HCT116 (cell line): ENCODE measurements around the gene MRPL42. TPM values are rescaled to one million over a fixed set of nuclear protein-coding genes. Genes with fewer than 3 reads are reported as not detected.
"Not testable (repeated sequence)": the region's sequence is repeated elsewhere in the genome, so short reads cannot be mapped to it uniquely, and the experiment has no call there.

Experiments
- ATAC-seq: fragments of 200-7000 bp; cut with Tn5 transposase; 2 replicates; pipeline ENCODE4 v1.9.1; 2020; ENCODE audit warnings: mild to moderate bottlenecking, moderate library complexity
- BruUV-seq: library from RNA; stranded (reverse); fragments of 400-500 nt; replicated peaks from 2 replicates; lab custom pipeline; 2021; lab: Mats Ljungman, UMichigan
- CTCF ChIA-PET: fragments of 300-600 bp; sonication (Branson Sonifier 250); formaldehyde crosslinking; loops from one replicate; lab custom pipeline; 2021; ENCODE audit warnings: antibody characterized with exemption; lab: Charles Lee
- POLR2A ChIA-PET: fragments of 300-600, 350-600 bp; sonication (Branson Sonifier 250); formaldehyde crosslinking; loops from one replicate; lab custom pipeline; 2021; ENCODE audit warnings: antibody characterized with exemption; lab: Charles Lee
- RAD21 ChIA-PET, 2 experiments: fragments of 300-600 bp; sonication (Branson Sonifier 250); formaldehyde crosslinking; loops; one replicate each; lab custom pipeline; 2023; ENCODE audit warnings: low total read pairs in 2 of 2; ENCODE audit not compliant: uncharacterized antibody in 2 of 2, unreplicated experiment in 2 of 2, low non-redundant PET in 1 of 2; lab: Charles Lee
- DNase-seq: peaks from one replicate; pipeline ENCODE4 v3.0.0-alpha.2; 2010; ENCODE audit warnings: low read depth, low spot score
- H2AFZ ChIP-seq: fragments of 200-600 bp; shearing (Covaris generic), sonication (generic); 2 replicates; pipeline ENCODE4 v1.6.1; 2017; ENCODE audit warnings: low read depth, mixed run types, mixed read lengths, antibody characterized with exemption, low read length; ENCODE audit not compliant: poor library complexity, severe bottlenecking
- H3K27ac ChIP-seq: 2 replicates; pipeline ENCODE4 v1.5.1; 2012; ENCODE audit warnings: low read depth, low read length
- H3K27me3 ChIP-seq: fragments of 200-600 bp; sonication (generic); 2 replicates; pipeline ENCODE4 v1.6.1; 2016; ENCODE audit warnings: mixed run types, low read length, mixed read lengths; ENCODE audit not compliant: insufficient read depth
- H3K36me3 ChIP-seq, 2 experiments: fragments of 200-500 bp in 1 of 2; fragments of 200-600 bp in 1 of 2; sonication (Bioruptor generic) in 1 of 2; sonication (generic) in 1 of 2; 2 replicates each; pipeline versions ENCODE4 v1.5.1 to v1.6.1; 2014 to 2016; ENCODE audit warnings: low read length in 2 of 2, inconsistent platforms in 1 of 2, mixed read lengths in 1 of 2, mixed run types in 1 of 2; ENCODE audit not compliant: insufficient read depth in 2 of 2, control insufficient read depth in 1 of 2
- H3K4me1 ChIP-seq, 2 experiments: fragments of 200-600 bp in 1 of 2; sonication (generic) in 1 of 2; 2 replicates each; pipeline versions ENCODE4 v1.5.1 to v1.6.1; 2012 to 2017; ENCODE audit warnings: low read length in 2 of 2, inconsistent platforms in 1 of 2, mild to moderate bottlenecking in 1 of 2, mixed read lengths in 1 of 2, mixed run types in 1 of 2, moderate library complexity in 1 of 2; ENCODE audit not compliant: insufficient read depth in 2 of 2, control insufficient read depth in 1 of 2
- H3K4me2 ChIP-seq: fragments of 200-600 bp; sonication (generic); 2 replicates; pipeline ENCODE4 v1.6.1; 2017; ENCODE audit warnings: mixed run types, low read length, mixed read lengths
- H3K4me3 ChIP-seq, 2 experiments: fragments of 200-600 bp in 1 of 2; sonication (generic) in 1 of 2; replicated peaks in 1 of 2; 2 replicates each; pipeline ENCODE4 v1.5.1; 2011 to 2016; ENCODE audit warnings: low read length in 2 of 2, control low read depth in 1 of 2, low read depth in 1 of 2, mild to moderate bottlenecking in 1 of 2, mixed read lengths in 1 of 2, mixed run types in 1 of 2
- H3K79me2 ChIP-seq: fragments of 200-600 bp; sonication (generic); 2 replicates; pipeline ENCODE4 v1.6.1; 2017; ENCODE audit warnings: mild to moderate bottlenecking, mixed run types, low read length, moderate library complexity, mixed read lengths; ENCODE audit not compliant: insufficient read depth
- H3K9ac ChIP-seq: fragments of 200-600 bp; sonication (generic); 2 replicates; pipeline ENCODE4 v1.6.1; 2016; ENCODE audit warnings: low read length, mixed read lengths
- H3K9me2 ChIP-seq: fragments of 200-600 bp; sonication (generic), shearing (Covaris generic); 2 replicates; pipeline ENCODE4 v1.6.1; 2017; ENCODE audit warnings: mixed run types, mild to moderate bottlenecking, moderate library complexity; ENCODE audit not compliant: insufficient read depth
- H3K9me3 ChIP-seq, 2 experiments: fragments of 200-500 bp in 1 of 2; fragments of 200-600 bp in 1 of 2; sonication (Bioruptor generic) in 1 of 2; sonication (generic) in 1 of 2; 2 replicates each; pipeline ENCODE4 v1.6.1; 2014 to 2017; ENCODE audit warnings: low read length in 2 of 2, mixed read lengths in 2 of 2, inconsistent platforms in 1 of 2, low read depth in 1 of 2, mild to moderate bottlenecking in 1 of 2, mixed run types in 1 of 2, moderate library complexity in 1 of 2; ENCODE audit not compliant: control insufficient read depth in 1 of 2, insufficient read depth in 1 of 2
- H4K20me1 ChIP-seq: fragments of 200-600 bp; sonication (generic), shearing (Covaris generic); 2 replicates; pipeline ENCODE4 v1.6.1; 2017; ENCODE audit warnings: mixed run types, mild to moderate bottlenecking, moderate library complexity; ENCODE audit not compliant: insufficient read depth
- CTCF ChIP-seq, 3 experiments: fragments of 200-600 bp in 1 of 3; sonication (generic) in 1 of 3; IDR thresholded peaks in 2 of 3; conservative IDR thresholded peaks in 1 of 3; 2 replicates each; pipeline ENCODE4 v1.5.1; 2012 to 2017; ENCODE audit warnings: low read depth in 2 of 3, low read length in 2 of 3, antibody characterized with exemption in 1 of 3, borderline replicate concordance in 1 of 3, control low read depth in 1 of 3, mild to moderate bottlenecking in 1 of 3, mixed read lengths in 1 of 3, mixed run types in 1 of 3, moderate library complexity in 1 of 3; ENCODE audit not compliant: insufficient read depth in 1 of 3
- JUND ChIP-seq: IDR thresholded peaks from 2 replicates; pipeline ENCODE4 v1.6.1; 2012
- RAD21 ChIP-seq: IDR thresholded peaks from 2 replicates; pipeline ENCODE4 v1.6.1; 2012; ENCODE audit warnings: low read depth, mild to moderate bottlenecking
- ZFX ChIP-seq: fragments of 450-650 bp; IDR thresholded peaks from 2 replicates; pipeline ENCODE4 v1.6.1; 2017
- intact Hi-C: fragments of 100-400 bp; cut with micrococcal nuclease; formaldehyde crosslinking; loops from 2 replicates; pipeline ENCODE4 v1.10.0; 2022
- total RNA-seq: library from RNA; stranded (reverse); gene quantifications from one replicate; pipeline ENCODE4 v1.2.1, GENCODE V29; 2021; ENCODE audit not compliant: unreplicated experiment

MRPL42 gene
- total RNA-seq, 1 experiment from 2014 or later: 120 TPM

- ATAC-seq, H3K4me1 ChIP-seq, H2AFZ ChIP-seq, H3K9me3 ChIP-seq, H3K27ac ChIP-seq, BruUV-seq, H3K9ac ChIP-seq, H3K79me2 ChIP-seq, POLR2A ChIA-PET, H4K20me1 ChIP-seq, CTCF ChIA-PET, H3K36me3 ChIP-seq, H3K27me3 ChIP-seq, RAD21 ChIA-PET, intact Hi-C loops, H3K4me3 ChIP-seq, H3K9me2 ChIP-seq, H3K4me2 ChIP-seq, DNase-seq: not testable (repeated sequence)
These were observed 91.4 kb downstream of the MRPL42 start for GRCh38 chr12:93558685-93559084.

- Histone ChIP-seq H3K79me2 (no peaks in the 10 kb centered on the region), H3K4me2 (peak overlapping the region; percentile 36), H4K20me1 (no peaks in the 10 kb centered on the region), H3K4me1 (peaks cover 17 to 19% of the 10 kb centered on the region in 2 experiments), H3K27me3 (no peaks in the 10 kb centered on the region), H2AFZ (no peak overlapping the region), H3K9ac (no peak overlapping the region), H3K9me2 (no peaks in the 10 kb centered on the region), H3K9me3 (no peaks in the 10 kb centered on the region), H3K36me3 (no peaks in the 10 kb centered on the region), H3K4me3 (no peak overlapping the region), H3K27ac (peak overlapping the region; percentile 32; the same call in 1 of the 2 replicates)
- intact Hi-C loops: loop anchor here (5.0 to 10.0 kb wide), 2 partner anchors 62 to 221 kb away; no protein-coding TSS in a partner anchor
- ATAC-seq (peak; percentile 98), DNase-seq (peak; percentile 59)
- ChIA-PET RAD21 (no interaction called here), CTCF (interaction anchor here (1.0 kb wide), 1 partner anchor 537 kb away, joined by 4 read pairs; no protein-coding TSS in a partner anchor), POLR2A (no interaction called here)
- TF ChIP-seq ZFX: no peak
- TF ChIP-seq JUND: peak; percentile 25; the same call in 1 of the 2 replicates
- peak; percentile 48 for TF ChIP-seq RAD21
- TF ChIP-seq CTCF (IDR thresholded peaks at IDR 0.05 in 2 of 3, conservative IDR thresholded peaks at IDR 0.05 in 1 of 3; ENCODE audit: borderline replicate concordance in 1 of 3, insufficient read depth in 1 of 3, low read depth in 2 of 3, low read length in 2 of 3): peak; percentile 10 to 44 (median 33); a peak in 4 of 6 replicates
- no TSS peak for BruUV-seq
These were observed 96.7 kb downstream of the MRPL42 start for GRCh38 chr12:93563807-93564538.
